HUDEP-2 (cell line): ENCODE results near the gene CHN1.

Source experiments
- DNase-seq, 76 experiments: peaks; one replicate each; lab custom pipeline; 2025; ENCODE audit not compliant: unreplicated experiment in 76 of 76; lab: John Stamatoyannopoulos, UW

Gene CHN1

GRCh38 chr2:174977364-174977763 lies 27.8 kb downstream of the CHN1 start:
- no peak for DNase-seq

DNA sequence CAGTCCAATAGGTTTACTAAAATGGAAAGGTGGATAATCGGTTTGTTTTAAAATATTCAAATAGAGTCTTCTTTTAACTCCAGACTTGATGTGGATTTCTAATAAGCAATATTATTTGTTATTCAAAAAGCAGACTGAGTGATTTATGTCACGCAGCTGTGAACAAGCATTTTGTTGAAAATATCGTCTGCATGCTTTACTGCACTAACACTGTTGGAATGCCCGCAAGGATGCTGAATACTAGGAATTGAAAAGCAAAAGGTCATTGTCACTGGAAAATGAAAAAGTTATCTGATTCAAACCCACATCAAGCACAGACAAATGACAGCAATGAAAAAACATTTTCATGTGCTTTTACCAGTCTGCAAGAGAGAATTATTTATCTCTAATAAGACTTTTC lies 31.1 kb downstream of the CHN1 start:
- no peak for DNase-seq

GRCh38 chr2:174972924-174973323 lies 32.3 kb downstream of the CHN1 start:
- DNase-seq, result peak in 1 of 76 experiments; percentile 6

- DNase-seq, result peak in 23 of 76 experiments; percentile 2 to 65 (median 32)
Observed at GRCh38 chr2:174971868-174972781, 33.1 kb downstream of the CHN1 start.

- DNase-seq, result no peak
Observed at GRCh38 chr2:174970092-174970491, 35.1 kb downstream of the CHN1 start.

DNA sequence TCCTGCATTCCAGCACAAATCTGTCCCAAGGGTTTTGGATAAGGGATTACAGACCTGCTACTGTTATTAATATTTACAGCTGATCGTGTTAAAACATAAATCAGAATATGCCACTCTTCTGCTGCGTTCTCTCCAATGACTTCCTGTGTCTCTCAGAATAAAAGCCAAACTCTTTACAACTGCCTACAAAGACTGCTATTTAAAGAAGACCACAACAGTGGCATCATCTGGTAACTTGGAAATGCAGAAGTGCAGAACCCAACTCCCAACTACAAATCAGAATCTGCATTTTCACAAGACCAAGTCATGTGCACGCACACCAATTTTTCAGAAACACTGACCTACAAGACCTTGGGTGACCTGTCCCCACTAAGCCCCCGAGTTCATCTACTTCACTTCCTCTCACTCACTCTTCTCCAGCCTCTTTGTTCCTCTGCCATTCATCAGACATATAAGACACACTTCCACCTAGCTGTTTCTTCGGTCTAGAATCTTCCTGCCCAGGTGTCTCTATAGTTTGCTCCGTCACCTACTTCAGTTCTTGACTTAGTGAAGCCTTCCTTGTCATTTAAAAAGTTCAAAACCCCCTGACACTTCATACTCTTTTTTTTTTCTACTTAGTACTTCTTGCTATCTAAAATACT lies 36.0 kb downstream of the CHN1 start:
- no peak for DNase-seq

DNA sequence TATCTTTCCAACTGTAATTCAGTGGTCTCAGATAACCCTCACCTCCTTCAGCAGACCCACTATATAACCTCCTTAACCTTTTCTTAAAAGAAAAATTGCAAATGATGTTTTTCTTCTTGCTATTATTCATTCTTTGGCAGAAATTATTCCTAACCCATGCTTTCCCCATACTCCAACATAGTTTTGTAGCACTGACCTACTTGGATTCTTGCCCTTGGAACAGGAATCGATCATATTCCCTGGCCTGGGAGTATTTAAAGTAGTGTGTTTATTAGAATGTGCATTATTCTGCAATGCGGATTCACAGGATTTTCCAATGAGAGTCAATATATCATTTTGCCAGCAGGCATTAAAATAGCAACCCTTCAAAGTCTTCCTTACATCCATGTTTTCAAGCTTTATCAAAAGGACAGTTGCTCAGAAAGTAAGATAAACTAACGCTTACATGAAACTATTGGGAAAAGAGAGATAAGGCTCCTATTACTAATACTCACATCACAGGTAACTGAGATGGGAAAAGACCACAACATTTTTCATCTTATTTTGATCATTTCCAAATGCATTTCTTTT lies 37.4 kb downstream of the CHN1 start:
- no peak for DNase-seq

- DNase-seq, result no peak
Observed at GRCh38 chr2:174967086-174967485, 38.1 kb downstream of the CHN1 start.

GRCh38 chr2:174965992-174966744 lies 39.0 kb downstream of the CHN1 start:
- DNase-seq, result no peak

DNA sequence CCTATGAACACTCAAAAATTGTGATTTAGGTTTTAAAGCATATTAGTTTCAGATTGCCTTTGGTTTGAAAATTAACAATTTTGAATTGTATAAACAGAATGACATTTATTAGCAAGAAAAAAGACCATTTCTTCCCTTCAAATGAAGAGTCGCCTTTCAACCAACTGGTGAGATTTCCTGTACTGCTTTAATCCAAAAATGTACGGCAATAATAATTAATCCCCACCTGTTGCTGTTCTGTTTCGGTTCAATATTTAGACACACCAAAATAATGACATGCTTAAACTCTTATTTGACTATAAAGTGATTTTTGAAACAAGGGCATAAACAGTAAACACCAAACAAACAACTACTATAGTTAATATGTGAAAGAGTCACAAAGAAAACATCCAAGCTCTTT lies 39.6 kb downstream of the CHN1 start:
- DNase-seq, result no peak

DNA sequence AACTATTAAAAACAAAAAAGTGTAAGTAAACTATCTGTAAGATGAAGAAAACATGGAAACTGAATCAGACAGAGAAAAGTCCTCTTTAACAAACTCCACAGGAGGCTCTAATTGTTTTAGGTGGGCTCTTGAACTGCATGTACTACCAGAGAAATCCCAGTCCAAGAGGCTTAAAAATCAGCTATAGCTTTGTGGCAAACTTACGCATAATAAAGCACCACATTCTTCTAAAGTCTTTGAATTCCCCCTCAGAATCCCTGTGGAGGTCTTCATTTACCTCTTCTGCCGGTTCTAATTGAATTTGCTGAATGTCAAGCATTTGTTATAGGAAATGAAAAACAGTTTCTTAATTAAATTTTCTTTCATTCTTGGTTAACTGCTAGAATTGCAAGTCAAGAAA lies 40.8 kb downstream of the CHN1 start:
- DNase-seq, result no peak

GRCh38 chr2:174963437-174964400 lies 41.5 kb downstream of the CHN1 start:
- peak in 1 of 76 experiments; percentile 14 for DNase-seq

DNA sequence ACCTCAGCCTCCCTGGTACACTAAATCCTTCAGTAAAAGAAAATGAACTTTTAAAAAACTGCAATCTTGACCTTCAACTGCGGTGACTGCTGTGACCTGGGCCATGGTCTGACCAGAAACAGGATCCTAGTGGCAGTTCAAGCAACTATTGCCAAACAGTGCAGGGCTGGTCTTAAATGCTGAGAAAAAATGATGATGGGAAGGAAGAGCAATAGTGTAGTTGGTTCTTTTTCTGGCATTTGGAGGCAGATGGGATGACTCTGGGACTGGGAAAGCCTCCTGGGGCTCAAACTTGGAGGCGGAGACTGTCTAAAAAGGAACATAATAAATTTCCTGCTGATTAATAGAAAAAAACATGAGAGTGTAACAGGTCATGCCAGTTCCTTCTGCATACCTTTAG lies 45.4 kb downstream of the CHN1 start:
- DNase-seq, result no peak

GRCh38 chr2:174957050-174957449 lies 48.1 kb downstream of the CHN1 start:
- DNase-seq, result peak in 7 of 76 experiments; percentile 5 to 33 (median 22)

DNA sequence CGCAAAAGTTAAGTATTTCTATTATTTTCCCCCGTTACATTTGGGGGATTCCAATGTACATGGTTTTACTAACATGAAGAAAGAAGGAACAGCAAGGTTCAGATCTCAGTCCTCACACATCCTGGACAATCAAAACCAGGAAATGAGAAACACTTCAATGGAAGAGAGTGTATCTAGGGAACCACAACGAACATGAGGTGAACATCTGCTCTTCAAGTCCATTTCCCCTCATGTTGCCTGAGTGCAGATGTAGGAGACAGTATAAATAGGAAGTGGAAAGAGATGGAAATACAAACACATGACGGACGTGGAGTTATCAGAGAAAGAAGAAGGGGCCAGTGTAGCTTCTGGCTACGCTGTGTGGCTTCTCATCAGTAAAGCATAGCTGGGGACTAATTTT lies 52.6 kb downstream of the CHN1 start:
- no peak for DNase-seq

DNA sequence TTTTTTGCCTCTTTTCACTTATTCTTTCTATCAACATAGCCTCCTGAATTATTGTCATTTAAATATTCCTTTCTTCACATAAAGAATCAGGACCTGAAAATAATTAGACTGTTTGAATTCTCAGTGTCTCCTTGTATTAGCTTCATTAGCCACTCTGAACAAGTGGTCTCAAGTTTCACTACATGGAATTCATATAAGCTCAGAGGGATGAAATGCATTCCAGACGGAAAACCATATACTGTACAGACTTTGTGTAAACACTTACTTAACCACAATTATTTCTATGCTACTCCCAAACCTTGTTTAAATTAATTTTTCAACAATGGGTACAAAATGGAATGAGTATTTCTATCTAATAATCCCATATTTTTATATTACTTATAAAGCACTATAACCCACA lies 53.4 kb downstream of the CHN1 start:
- no peak for DNase-seq

- no peak for DNase-seq
Observed at GRCh38 chr2:174949988-174950687, 55.0 kb downstream of the CHN1 start.

GRCh38 chr2:174945601-174946260 lies 59.5 kb downstream of the CHN1 start:
- DNase-seq, result no peak

DNA sequence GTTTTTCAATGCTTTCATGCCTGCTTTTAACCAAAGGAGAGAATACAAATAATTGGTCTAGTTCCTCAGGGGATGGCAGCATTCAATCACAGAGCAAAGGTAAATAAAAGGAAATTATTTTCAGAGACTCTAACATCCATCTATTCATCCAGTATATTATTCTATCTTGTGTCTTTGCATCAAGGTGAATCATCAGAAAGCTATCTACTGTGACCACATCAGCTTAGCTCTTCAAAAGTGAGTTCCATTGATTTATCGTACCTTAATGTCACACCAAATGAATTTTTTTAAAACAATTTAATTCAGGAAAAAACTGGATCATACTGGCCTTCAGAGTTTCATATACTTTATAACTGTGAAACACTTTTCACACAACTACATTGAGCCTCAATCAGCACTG lies 66.1 kb downstream of the CHN1 start:
- no peak for DNase-seq
